CD4-positive, alpha-beta T cell treated with Interferon alpha-2 for 1 hour (primary cell): ENCODE data around the gene ZNF343.
A peak's percentile ranks its signal among the peaks of the same experiment; 100 is the strongest.
"Not testable (repeated sequence)": the region's sequence is repeated elsewhere in the genome, so short reads cannot be mapped to it uniquely, and the experiment has no call there.

Source experiments
- DNase-seq, 2 donors: peaks; one replicate each; pipeline ENCODE4 v3.0.0-alpha.2; 2020 to 2022

Gene ZNF343

DNA sequence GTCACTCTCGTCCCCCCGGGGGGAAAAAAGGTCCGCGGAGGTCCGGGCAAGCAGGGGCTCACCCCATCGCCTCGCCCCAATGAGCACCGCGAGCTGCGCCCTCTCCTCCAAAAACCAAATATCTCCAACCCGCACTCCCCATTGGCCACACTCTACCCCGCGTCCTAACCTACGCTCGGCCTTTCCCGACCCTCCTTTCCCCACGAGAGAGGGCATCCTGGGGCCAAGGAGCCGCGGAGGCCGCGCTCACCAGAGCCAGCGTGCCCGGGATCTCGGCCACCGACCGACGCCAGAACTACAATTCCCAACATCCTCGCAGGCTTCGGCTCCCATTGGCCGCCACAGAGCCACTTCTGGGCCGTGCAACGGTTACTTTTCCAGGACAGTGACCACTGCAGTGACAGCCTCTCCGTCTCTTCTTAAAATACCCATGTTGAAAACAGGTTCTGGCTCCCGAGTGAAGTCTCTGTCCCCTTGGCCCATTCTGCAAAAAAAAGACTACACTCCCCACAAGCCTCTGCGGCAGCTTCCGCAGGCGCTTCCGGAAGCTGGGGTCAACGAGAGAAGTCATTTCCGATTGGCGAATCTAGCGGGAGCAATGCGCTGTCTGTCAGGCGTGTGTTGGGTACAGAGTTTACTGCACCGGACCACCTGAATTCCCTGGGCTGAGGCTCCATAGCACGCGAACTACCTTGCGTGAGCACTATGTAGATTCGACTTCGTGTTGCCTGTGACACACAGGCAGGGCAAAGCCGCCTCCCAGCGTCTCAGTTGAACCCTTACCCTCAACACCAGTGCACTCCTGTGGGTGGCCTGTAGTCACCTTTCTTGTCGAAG is at the start of gene ZNF343:
ZNF343 (minus strand) TSS at position 285 of the 837 bp plus-strand sequence. CDS start 15,020 bp downstream, outside the sequence.
- DNase-seq = peak; percentile 77 to 82

DNA sequence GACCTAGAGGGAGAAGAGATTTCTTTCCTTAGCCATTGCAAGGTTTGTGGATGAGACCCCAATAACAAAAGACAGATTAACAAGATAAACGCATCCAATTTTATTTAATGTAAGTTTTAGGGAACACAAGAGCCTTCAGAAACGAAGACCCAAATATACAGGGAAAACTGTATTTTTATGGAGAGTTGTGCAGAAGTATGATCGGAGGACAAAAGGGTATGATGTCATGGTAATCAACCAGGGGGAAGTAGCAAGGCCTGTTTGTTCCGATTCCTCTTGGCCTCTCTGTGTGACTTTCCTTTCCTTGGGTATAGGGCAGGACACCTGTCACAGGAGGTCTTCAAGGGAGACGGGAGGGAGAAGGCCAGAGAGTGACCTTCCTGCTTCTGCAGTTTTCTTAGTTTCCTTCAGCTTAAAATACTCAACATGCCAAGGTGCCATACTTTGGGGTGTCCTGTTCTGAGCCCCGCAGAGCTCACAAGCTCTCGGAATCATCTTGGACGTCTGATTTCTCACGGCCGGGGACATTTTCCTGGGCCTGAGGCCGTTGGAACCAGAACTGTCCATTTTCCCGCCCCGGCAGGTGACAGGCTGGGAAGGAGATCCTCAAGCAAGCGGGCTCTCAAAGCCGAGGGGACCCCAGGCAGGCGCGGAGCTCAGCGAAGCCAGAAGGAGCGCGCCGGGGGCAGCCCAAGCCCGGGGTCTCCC is 49.3 kb upstream of the ZNF343 start:
- no peak for DNase-seq

GRCh38 chr20:2545594-2545993 is 36.9 kb upstream of the ZNF343 start:
- no peak for DNase-seq

DNA sequence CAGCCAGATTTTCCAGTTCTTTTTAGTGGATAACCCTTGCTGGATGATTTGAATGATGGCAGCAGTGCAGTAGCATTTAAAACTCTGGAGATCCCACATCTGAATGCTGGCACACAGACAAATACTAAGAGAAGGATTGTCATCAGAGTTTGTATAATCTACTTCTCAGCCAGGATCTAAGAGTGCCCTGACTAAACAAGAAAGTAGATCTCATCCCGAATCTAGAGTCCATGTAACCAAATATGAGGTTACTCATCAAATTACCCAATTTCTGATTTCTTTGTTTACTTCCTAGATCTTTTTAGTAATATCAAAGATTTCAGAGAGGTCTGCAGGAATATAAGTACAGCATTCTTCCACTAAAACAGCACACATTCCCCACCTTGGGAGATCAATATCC is 35.5 kb upstream of the ZNF343 start:
- no peak for DNase-seq

- no peak for DNase-seq
Observed at GRCh38 chr20:2542361-2542760, 33.6 kb upstream of the ZNF343 start.

- no peak for DNase-seq
Observed at GRCh38 chr20:2541940-2542339, 33.2 kb upstream of the ZNF343 start.

- DNase-seq = no peak
Observed at GRCh38 chr20:2538931-2539720, 30.4 kb upstream of the ZNF343 start.

DNA sequence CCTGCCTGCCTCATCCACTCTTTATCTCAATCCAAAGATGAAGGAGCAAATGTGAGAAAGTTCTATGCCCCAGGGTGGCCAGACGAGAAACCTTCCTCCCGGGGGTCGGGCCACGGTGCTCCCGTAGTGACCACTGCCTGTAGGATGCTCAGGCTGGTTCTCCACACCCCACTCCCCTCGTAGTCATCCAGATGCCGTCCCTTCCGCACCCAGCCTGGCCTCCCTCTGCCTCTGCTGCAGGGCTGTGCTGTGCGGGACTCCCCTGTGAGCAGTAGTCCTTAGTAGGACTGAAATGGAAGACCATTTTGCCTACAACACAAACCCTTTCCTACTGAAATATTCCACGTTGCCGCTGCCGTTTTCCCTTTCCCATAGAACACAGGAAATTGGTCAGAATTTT is 29.6 kb upstream of the ZNF343 start:
- no peak for DNase-seq

DNA sequence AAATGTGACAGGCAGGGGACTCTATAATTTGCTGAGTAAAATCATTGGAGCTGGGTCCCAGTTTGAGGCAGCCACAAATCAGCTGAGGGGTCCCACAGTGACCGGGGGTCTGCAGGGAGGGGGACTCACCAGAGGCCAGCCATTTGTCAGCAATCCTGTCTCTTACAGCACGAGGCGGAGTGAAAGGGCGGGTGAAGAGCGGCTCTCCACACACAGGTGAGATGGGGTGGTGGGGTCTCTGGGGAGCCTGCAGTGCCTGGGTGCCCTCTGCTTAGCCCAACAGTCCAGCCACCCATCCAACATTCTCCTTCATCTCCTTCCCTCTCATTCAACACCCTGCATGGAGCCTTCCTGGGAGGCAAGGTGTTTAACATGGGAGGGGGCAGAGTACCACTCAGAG is 28.4 kb upstream of the ZNF343 start:
- no peak for DNase-seq

GRCh38 chr20:2536560-2536986 is 27.9 kb upstream of the ZNF343 start, which contains the start of gene TMC2:
Gene TMC2 (plus strand): TSS chr20:2536573. CDS start chr20:2536622, 49 bp downstream.
- DNase-seq = no peak

DNA sequence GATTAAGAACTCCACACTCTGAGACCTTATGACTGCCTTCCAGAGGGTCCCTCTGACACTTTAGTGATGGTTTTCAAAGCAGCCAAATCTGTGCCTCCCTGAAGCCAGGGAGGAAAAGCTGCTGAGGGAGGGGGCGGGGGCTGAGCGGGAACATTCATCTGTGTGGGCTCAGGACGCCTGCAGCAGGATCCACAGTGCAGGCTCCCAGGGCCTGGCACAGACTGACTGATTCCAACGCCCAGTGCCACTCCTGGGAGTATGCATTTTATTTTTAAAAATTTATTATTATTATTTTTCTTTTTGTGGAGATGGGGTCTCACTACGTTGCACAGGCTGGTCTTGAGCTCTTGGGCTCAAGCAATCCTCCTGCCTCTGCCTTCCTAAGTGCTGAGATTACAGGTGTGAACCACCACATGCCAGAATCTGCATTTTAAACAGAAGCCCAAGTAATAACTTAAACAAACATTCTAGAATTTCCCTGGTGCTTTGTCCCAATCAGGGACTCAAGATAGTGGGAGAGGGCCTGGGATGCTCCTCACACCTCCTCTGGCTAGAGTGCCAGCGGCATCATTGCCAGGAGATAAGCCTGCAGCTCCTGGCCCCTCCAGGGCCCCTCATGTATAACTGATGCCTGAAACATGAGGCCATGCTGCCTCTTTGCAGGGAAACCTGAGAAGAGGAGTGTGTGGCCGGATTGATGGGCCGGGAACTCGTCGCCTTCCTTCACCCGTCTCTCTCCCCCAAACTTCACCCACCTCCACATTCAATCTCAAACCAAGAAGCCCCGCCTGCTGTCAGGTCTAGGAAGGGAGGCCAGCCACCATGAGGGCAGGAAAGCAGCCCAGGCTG is 27.2 kb upstream of the ZNF343 start:
- DNase-seq = no peak

- no peak for DNase-seq
Observed at GRCh38 chr20:2533118-2533517, 24.4 kb upstream of the ZNF343 start.

DNA sequence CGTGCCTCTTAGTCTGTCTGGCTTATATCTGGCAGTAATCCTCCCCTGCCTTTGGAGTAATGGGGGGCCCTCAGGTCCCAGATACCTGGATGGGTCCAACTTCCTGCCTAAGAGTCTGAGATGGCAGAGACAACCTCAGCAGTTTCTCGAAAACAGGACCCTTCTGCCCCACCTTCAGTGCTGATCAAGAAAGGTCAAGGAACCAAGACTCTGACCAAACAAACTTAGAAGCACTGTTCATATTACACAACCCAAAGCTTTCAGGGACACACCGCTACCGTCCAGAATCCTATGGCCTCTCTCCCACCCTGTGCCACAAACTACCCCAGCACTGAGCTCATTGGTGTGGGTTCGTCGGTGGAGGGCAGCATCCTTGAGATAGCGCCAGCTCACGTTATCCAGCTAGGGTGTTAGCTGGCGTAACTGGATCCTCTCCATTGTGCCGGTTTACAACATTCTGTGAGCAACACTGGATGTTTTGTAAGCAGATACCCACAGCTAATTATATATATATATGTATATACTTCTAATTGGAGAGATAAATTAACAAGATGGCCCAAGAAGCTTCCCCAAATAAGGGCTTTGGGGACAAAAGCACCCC is 20.1 kb upstream of the ZNF343 start:
- no peak for DNase-seq

DNA sequence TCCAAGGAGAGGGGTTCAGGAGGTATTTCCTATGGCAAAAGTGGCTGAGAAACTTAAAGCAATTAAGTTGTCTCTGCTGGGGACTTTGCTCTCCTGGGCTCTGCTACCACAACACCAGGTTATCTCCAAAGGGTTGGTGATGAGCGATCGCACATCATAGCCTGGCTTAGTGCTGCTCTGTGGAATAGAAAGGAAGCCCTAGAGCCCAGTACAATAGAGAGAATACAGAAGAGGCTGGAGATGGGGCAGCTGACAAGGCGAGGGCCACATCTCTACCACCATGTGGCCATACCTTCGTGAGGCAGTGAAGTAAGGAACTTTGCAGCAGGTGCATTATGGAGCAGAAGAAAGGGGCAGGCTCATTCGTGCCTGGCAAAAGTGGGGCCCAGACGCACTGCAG is 19.0 kb upstream of the ZNF343 start:
- DNase-seq = no peak

GRCh38 chr20:2526218-2526583 is 17.5 kb upstream of the ZNF343 start:
- DNase-seq = not testable (repeated sequence)

- peak; percentile 5 to 42 for DNase-seq
Observed at GRCh38 chr20:2524709-2525506, 16.2 kb upstream of the ZNF343 start.

DNA sequence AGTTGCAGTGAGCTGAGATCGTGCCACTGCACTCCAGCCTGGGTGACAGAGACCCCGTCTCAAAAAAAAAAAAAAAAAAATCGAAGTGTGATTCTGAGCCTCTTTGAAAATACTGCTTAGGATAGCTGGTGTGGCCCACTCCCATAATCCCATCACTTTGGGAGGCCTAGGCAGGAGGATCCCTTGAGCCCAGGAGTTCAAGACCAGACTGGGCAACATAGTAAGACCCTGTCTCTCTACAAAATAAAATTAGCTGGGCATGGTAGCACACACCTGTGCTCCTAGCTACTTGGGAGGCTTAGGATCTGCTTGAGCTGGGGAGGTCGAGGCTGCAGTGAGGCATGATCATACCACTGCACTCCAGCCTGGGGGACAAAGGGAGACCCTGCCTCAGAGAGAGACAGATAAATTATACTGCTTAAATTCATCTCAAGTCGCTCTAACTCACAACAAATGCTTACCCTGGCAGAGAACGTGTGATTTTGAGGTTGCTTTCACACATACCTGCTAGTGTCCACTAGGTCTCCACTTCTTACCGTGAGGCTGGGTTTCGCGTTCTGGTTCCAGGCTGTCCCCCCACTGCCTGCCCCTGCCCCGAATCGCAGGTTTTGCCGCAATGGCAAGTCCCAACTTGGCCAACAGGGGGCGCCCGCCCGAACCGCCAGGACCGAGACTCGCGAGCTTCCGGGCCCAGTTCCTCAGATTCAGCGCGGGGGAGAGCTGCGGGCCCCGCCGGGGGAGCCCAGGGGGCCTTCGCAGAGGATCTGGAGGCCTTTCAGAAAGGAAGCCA is 15.4 kb upstream of the ZNF343 start:
- peak; percentile 89 to 92 for DNase-seq

GRCh38 chr20:2522826-2523429 is 14.2 kb upstream of the ZNF343 start:
- DNase-seq = peak in 1 of 2 donors; percentile 20
